B cell (primary cell): ENCODE results near the gene ZMYM2. TPM values are rescaled to one million over a fixed set of nuclear protein-coding genes. Genes with fewer than 3 reads are reported as not detected.

Source experiments
- ATAC-seq: fragments of 200-7000 bp; cut with Tn5 transposase; one replicate; pipeline ENCODE4 v1.10.0; 2021; ENCODE audit warnings: low read depth, mild to moderate bottlenecking, moderate number of reproducible peaks, moderate library complexity
- CTCF ChIA-PET: fragments of 350-600 bp; sonication (Branson Sonifier 250); formaldehyde crosslinking; loops from one replicate; lab custom pipeline; 2021; ENCODE audit warnings: antibody characterized with exemption, inconsistent platforms; lab: Charles Lee
- POLR2A ChIA-PET: fragments of 350-600 bp; sonication (Branson Sonifier 250); formaldehyde crosslinking; loops from one replicate; lab custom pipeline; 2021; ENCODE audit warnings: antibody characterized with exemption; lab: Charles Lee
- DNase-seq: peaks from one replicate; pipeline ENCODE4 v3.0.0; 2013
- H2AFZ ChIP-seq: 2 replicates; pipeline ENCODE4 v1.6.1; 2012; ENCODE audit warnings: mild to moderate bottlenecking, low read depth, low read length; ENCODE audit not compliant: insufficient read depth, poor library complexity, severe bottlenecking
- H3K27ac ChIP-seq, 2 donors: 1 replicate in 1 of 2; 2 replicates in 1 of 2; pipeline ENCODE4 v1.5.1; 2012 to 2013; ENCODE audit warnings: low read length in 2 of 2, mild to moderate bottlenecking in 2 of 2, moderate library complexity in 1 of 2
- H3K27me3 ChIP-seq, 4 experiments: fragments of 200-600 bp in 1 of 4; sonication (generic) in 1 of 4; replicated peaks in 1 of 4; 1 replicate in 2 of 4; 2 replicates in 2 of 4; pipeline versions ENCODE4 v1.6.1 to v1.7.0; 2013 to 2016; ENCODE audit warnings: low read length in 3 of 4, mild to moderate bottlenecking in 2 of 4, mixed read lengths in 1 of 4, moderate library complexity in 1 of 4; ENCODE audit not compliant: insufficient read depth in 4 of 4, control insufficient read depth in 3 of 4; ENCODE audit errors: control extremely low read depth in 1 of 4
- H3K36me3 ChIP-seq, 2 experiments: replicated peaks in 1 of 2; 1 replicate in 1 of 2; 2 replicates in 1 of 2; pipeline versions ENCODE4 v1.6.1 to v1.7.1; 2013; ENCODE audit warnings: low read length in 1 of 2; ENCODE audit not compliant: insufficient read depth in 2 of 2, control insufficient read depth in 1 of 2; ENCODE audit errors: control extremely low read depth in 1 of 2, extremely low read depth in 1 of 2
- H3K4me1 ChIP-seq, 2 donors: fragments of 200-600 bp in 1 of 2; sonication (generic) in 1 of 2; 1 replicate in 1 of 2; 2 replicates in 1 of 2; pipeline versions ENCODE4 v1.5.1 to v1.6.1; 2013 to 2017; ENCODE audit warnings: low read length in 2 of 2; ENCODE audit not compliant: control insufficient read depth in 2 of 2, insufficient read depth in 2 of 2
- H3K4me2 ChIP-seq: replicated peaks from 2 replicates; pipeline ENCODE3; 2012; ENCODE audit warnings: mild to moderate bottlenecking, low read depth, low read length; ENCODE audit not compliant: poor library complexity, severe bottlenecking
- H3K4me3 ChIP-seq, 5 experiments: fragments of 200-600 bp in 1 of 5; sonication (generic) in 1 of 5; 1 replicate in 3 of 5; 2 replicates in 2 of 5; pipeline versions ENCODE4 v1.5.1 to v1.7.0; 2011 to 2016; ENCODE audit warnings: low read length in 4 of 5, mild to moderate bottlenecking in 4 of 5, low read depth in 2 of 5, control low read depth in 1 of 5, moderate library complexity in 1 of 5; ENCODE audit not compliant: insufficient read depth in 1 of 5; ENCODE audit errors: control extremely low read depth in 1 of 5, extremely low read depth in 1 of 5
- H3K79me2 ChIP-seq: fragments of 200-600 bp; sonication (generic); one replicate; pipeline ENCODE4 v1.6.0; 2016; ENCODE audit warnings: low read length; ENCODE audit not compliant: control insufficient read depth, insufficient read depth
- H3K9ac ChIP-seq: fragments of 200-600 bp; sonication (generic); 2 replicates; pipeline ENCODE4 v1.6.1; 2017; ENCODE audit warnings: mild to moderate bottlenecking, low read length, moderate library complexity
- H3K9me3 ChIP-seq, 3 donors: one replicate each; pipeline versions ENCODE4 v1.6.1 to v1.7.1; 2013; ENCODE audit warnings: low read length in 2 of 3; ENCODE audit not compliant: control insufficient read depth in 2 of 3, insufficient read depth in 1 of 3; ENCODE audit errors: control extremely low read depth in 1 of 3
- H4K20me1 ChIP-seq: 2 replicates; pipeline ENCODE4 v1.6.0; 2012; ENCODE audit warnings: mild to moderate bottlenecking, low read length; ENCODE audit not compliant: insufficient read depth, control insufficient read depth, poor library complexity, severe bottlenecking
- H3K27ac Mint-ChIP-seq: one replicate; pipeline ENCODE4 v1.8.0; 2021; ENCODE audit warnings: mixed read lengths
- H3K27me3 Mint-ChIP-seq: one replicate; pipeline ENCODE4 v1.8.0; 2021; ENCODE audit warnings: mixed read lengths
- H3K4me1 Mint-ChIP-seq: one replicate; pipeline ENCODE4 v1.8.0; 2021; ENCODE audit warnings: mixed read lengths
- H3K4me3 Mint-ChIP-seq: one replicate; pipeline ENCODE4 v1.8.0; 2021; ENCODE audit warnings: mixed read lengths
- H3K9me3 Mint-ChIP-seq: one replicate; pipeline ENCODE4 v1.8.0; 2022; ENCODE audit warnings: mixed read lengths; ENCODE audit not compliant: insufficient read depth
- EZH2 ChIP-seq: IDR thresholded peaks from 2 replicates; pipeline ENCODE4 v1.6.1; 2012; ENCODE audit warnings: borderline replicate concordance, low read depth, mild to moderate bottlenecking, moderate library complexity, low read length; ENCODE audit not compliant: insufficient read depth, poor library complexity, severe bottlenecking
- WGBS: methylation state at CpG from one replicate; pipeline ENCODE4 v1.1.5; 2013; ENCODE audit warnings: missing lambda C conversion rate; ENCODE audit not compliant: insufficient coverage; 5-methylcytosine and 5-hydroxymethylcytosine counted together
- intact Hi-C: fragments of 100-400 bp; cut with micrococcal nuclease; formaldehyde crosslinking; loops from one replicate; pipeline ENCODE4 v1.10.0; 2022
- polyA plus RNA-seq: library from polyadenylated mRNA; depleted of rRNA; stranded (reverse); fragments of >200 nt; gene quantifications from 2 replicates; pipeline ENCODE4 v1.2.3, GENCODE V29; 2012
- total RNA-seq, 2 donors: library from RNA; stranded (reverse); fragments of 120-200 nt in 1 of 2; gene quantifications; 1 replicate in 1 of 2; 2 replicates in 1 of 2; pipeline versions ENCODE4 v1.2.3 to v1.2.4, GENCODE V29; 2013 to 2022
- TF ChIP-seq, protein P1 (sequence below): fragments of 200-600 bp; IDR thresholded peaks from one replicate; pipeline ENCODE4 v1.8.0; 2022; ENCODE audit warnings: antibody characterized with exemption, mild to moderate bottlenecking

ZMYM2 gene
- total and polyA plus RNA-seq, 2 donors (not counting 1 experiment from before 2014, with no cell fraction given): 21.7 to 131 TPM

DNA sequence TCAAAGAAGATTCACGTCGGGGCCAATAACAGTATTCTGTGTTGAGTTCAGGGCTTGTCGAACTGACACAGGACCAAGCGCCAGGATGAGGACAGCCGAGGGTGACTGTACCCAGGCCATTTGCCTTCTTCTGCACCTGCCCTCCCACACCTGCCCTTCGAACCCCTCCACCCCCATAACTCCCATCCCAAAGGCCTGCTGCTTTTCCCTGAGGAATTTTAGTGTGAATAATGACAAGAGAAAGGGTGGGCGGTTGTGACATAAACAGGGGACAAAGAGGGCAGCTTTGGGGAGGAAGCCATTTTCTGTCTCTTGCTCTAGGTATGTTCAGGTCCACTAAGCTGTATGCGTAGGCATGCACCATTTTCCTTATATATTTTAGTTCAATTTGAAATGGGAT, 176.2 kb downstream of the ZMYM2 start:
- Histone ChIP-seq H3K9me3 (peaks cover 0 to 1% (median 0%) of the 10 kb centered on the region in 3 donors), H4K20me1 (no peaks in the 10 kb centered on the region), H3K4me1 (peaks cover 7 to 11% of the 10 kb centered on the region in 2 donors), H3K27ac (no peak overlapping the region), H3K4me2 (no peak overlapping the region), H3K27me3 (peaks cover 0 to 52% (median 21%) of the 10 kb centered on the region in 4 experiments), H2AFZ (no peak overlapping the region), H3K36me3 (no peaks in the 10 kb centered on the region), H3K79me2 (no peaks in the 10 kb centered on the region), H3K4me3 (no peak overlapping the region), H3K9ac (no peak overlapping the region)
- Mint-ChIP-seq H3K27ac (no peak overlapping the region), H3K9me3 (no peaks in the 10 kb centered on the region), H3K27me3 (peaks cover 32% of the 10 kb centered on the region), H3K4me1 (peaks cover 5% of the 10 kb centered on the region), H3K4me3 (no peak overlapping the region)
- ATAC-seq: no peak
- no peak for DNase-seq
- whole genome bisulfite sequencing: 66% methylated on average over 4 of the region's 8 CpGs
- TF ChIP-seq, protein P1, sequence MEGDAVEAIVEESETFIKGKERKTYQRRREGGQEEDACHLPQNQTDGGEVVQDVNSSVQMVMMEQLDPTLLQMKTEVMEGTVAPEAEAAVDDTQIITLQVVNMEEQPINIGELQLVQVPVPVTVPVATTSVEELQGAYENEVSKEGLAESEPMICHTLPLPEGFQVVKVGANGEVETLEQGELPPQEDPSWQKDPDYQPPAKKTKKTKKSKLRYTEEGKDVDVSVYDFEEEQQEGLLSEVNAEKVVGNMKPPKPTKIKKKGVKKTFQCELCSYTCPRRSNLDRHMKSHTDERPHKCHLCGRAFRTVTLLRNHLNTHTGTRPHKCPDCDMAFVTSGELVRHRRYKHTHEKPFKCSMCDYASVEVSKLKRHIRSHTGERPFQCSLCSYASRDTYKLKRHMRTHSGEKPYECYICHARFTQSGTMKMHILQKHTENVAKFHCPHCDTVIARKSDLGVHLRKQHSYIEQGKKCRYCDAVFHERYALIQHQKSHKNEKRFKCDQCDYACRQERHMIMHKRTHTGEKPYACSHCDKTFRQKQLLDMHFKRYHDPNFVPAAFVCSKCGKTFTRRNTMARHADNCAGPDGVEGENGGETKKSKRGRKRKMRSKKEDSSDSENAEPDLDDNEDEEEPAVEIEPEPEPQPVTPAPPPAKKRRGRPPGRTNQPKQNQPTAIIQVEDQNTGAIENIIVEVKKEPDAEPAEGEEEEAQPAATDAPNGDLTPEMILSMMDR: no peak
- no peak for TF ChIP-seq EZH2
- intact Hi-C loops: no loop called here
- ChIA-PET POLR2A (no interaction called here), CTCF (no interaction called here)

DNA sequence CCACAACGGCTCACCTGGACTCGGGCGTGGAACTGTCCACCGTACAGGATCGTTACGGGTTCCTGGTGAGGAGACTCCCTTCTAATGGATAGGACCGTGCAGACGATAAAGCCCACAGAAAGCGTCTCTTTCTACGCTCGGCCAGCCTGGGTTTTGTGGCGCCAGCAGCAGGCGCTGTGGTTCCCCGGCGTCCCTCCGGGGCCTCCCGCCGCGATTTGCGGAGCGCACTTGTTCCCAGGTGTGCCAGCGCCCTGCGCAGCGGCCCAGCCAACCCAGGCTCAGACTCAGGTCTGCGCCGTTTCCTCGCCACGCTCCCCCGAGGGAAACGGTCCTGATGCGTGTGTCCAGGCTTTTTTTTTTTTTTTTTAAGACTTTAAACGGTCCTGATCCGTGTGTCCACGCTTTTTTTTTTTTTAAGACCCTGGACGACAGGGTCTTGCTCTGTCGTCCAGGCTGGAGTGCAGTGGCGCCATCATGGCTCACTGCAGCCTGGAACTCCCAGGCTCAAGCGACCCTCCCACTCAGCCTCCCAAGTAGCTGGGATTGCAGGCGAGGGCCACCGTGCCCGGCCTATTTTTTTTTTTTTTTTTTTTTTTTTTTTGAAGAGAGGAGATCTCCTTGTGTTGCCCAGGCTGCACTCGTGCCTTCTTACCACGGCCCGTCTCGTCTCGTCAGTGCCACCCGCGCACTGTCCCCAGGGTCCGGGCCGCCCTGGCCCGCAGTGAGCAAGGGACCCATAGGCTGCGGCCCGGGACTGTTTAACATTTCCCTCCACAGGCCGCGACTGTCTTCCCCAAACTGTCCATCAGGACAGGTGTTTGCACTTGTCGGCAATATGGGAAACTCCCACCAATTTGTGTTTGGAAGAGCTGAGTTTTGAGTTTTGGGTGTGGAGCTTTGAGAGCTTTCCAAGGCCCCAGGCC, 178.5 kb downstream of the ZMYM2 start:
- Mint-ChIP-seq H3K27ac (no peak overlapping the region), H3K9me3 (no peaks in the 10 kb centered on the region), H3K4me3 (no peak overlapping the region), H3K4me1 (peaks cover 5% of the 10 kb centered on the region), H3K27me3 (peaks cover 47% of the 10 kb centered on the region)
- Histone ChIP-seq H3K79me2 (no peaks in the 10 kb centered on the region), H3K4me2 (peak overlapping the region; percentile 69), H3K27ac (no peak overlapping the region), H3K27me3 (peaks cover 0 to 35% (median 14%) of the 10 kb centered on the region in 4 experiments), H3K4me1 (peaks cover 8 to 9% of the 10 kb centered on the region in 2 donors), H3K36me3 (no peaks in the 10 kb centered on the region), H3K4me3 (peak overlapping the region in 2 of 5 experiments; percentile 15 to 24), H4K20me1 (no peaks in the 10 kb centered on the region), H3K9ac (no peak overlapping the region), H3K9me3 (no peaks in the 10 kb centered on the region), H2AFZ (peak overlapping the region; percentile 44)
- ChIA-PET CTCF (interaction anchor here (0.7 to 1.1 kb wide), 3 partner anchors 19 to 1354 kb away, joined by 3 to 4 read pairs (median 3); no protein-coding TSS in a partner anchor), POLR2A (no interaction called here)
- intact Hi-C loops: no loop called here
- DNase-seq (peak; percentile 48), ATAC-seq (no peak)
- no peak for TF ChIP-seq EZH2
- TF ChIP-seq, protein P1: no peak
- WGBS: 20% methylated on average over 46 of the region's 56 CpGs
